Kidney (tissue), 14 donors: ENCODE data around the gene GFRA4. TPM values are rescaled to one million over a fixed set of nuclear protein-coding genes. Genes with fewer than 3 reads are reported as not detected.

Experiments
- DNase-seq, 5 donors: peaks; one replicate each; pipeline ENCODE4 v3.0.0-alpha.2; 2013 to 2020
- FAIRE-seq: peaks from 2 replicates; lab custom pipeline; 2012; peaks lifted over from hg19 to GRCh38; lab: Jason Lieb, UNC
- H3K27ac ChIP-seq, 2 donors: one replicate each; pipeline ENCODE4 v1.7.0; 2013; ENCODE audit warnings: low read depth in 2 of 2, low read length in 2 of 2, inconsistent platforms in 1 of 2
- H3K27me3 ChIP-seq: one replicate; pipeline ENCODE4 v1.7.1; 2013; ENCODE audit warnings: low read length, inconsistent platforms; ENCODE audit not compliant: control insufficient read depth, insufficient read depth
- H3K36me3 ChIP-seq, 3 donors: one replicate each; pipeline versions ENCODE4 v1.7.0 to v1.7.1; 2013; ENCODE audit warnings: low read length in 3 of 3, control low read depth in 1 of 3, inconsistent platforms in 1 of 3; ENCODE audit not compliant: insufficient read depth in 3 of 3, control insufficient read depth in 2 of 3
- H3K4me1 ChIP-seq, 3 donors: one replicate each; pipeline versions ENCODE4 v1.7.0 to v1.7.1; 2013; ENCODE audit warnings: low read length in 3 of 3, inconsistent platforms in 1 of 3, low read depth in 1 of 3; ENCODE audit not compliant: control insufficient read depth in 2 of 3, insufficient read depth in 2 of 3
- H3K4me3 ChIP-seq, 3 donors: one replicate each; pipeline versions ENCODE4 v1.7.0 to v1.8.1; 2013; ENCODE audit warnings: low read length in 3 of 3, control low read depth in 1 of 3, inconsistent platforms in 1 of 3
- H3K9ac ChIP-seq, 3 donors: one replicate each; pipeline versions ENCODE4 v1.7.0 to v1.7.1; 2013; ENCODE audit warnings: low read length in 3 of 3, control low read depth in 1 of 3, inconsistent platforms in 1 of 3
- H3K9me3 ChIP-seq, 3 donors: one replicate each; pipeline versions ENCODE4 v1.7.0 to v1.7.1; 2013; ENCODE audit warnings: low read length in 3 of 3, control low read depth in 1 of 3, inconsistent platforms in 1 of 3; ENCODE audit not compliant: control insufficient read depth in 2 of 3, insufficient read depth in 1 of 3
- CTCF ChIP-seq: IDR thresholded peaks from 3 replicates; pipeline ENCODE4 v1.5.1; 2012; ENCODE audit warnings: mild to moderate bottlenecking, moderate library complexity, borderline replicate concordance; ENCODE audit not compliant: insufficient read depth; ENCODE audit errors: extremely low read depth
- intact Hi-C: fragments of 100-400 bp; cut with DNase I; formaldehyde crosslinking; loops from one replicate; pipeline ENCODE4 v1.11.1; 2022
- polyA plus RNA-seq: library from polyadenylated mRNA; stranded (reverse); fragments of 350-450 nt; fragmentation: Illumina TruSeq; extraction: RNeasy Lipid Tissue Mini Kit (QIAGEN cat#74804); gene quantifications from one replicate; pipeline ENCODE4 v1.2.3, GENCODE V29; 2014; ENCODE audit warnings: low read depth, low replicate concordance; ENCODE audit not compliant: insufficient read depth
- total RNA-seq: library from RNA; stranded (reverse); fragmentation: NEBNext Ultra II Directional; extraction: Animal tissue kit (Norgen Biotek cat#: 25700); gene quantifications from one replicate; pipeline ENCODE4 v1.2.1, GENCODE V29; 2021
- donor health status: control.
- donor health status: control.
- donor health status: control.
- donor health status: control.
- donor health status: control.
- donor health status: DM: yes; HTN: yes; CAD: no.
- donor health status: Normal renal cell carcinoma (clear cell type).

GFRA4 gene
- total and polyA plus RNA-seq, 2 donors from 2014 or later, result 0.56 TPM; not detected in 1

- no peak overlapping the region for H3K4me3 ChIP-seq
- TF ChIP-seq CTCF, result no peak
- H3K4me1 ChIP-seq, result peaks cover 0 to 2% (median 0%) of the 10 kb centered on the region in 3 donors
- H3K36me3 ChIP-seq, result no peaks in the 10 kb centered on the region
- H3K27ac ChIP-seq, result no peak overlapping the region
- DNase-seq (peak in 1 of 5 donors; percentile 49), FAIRE-seq (no peak)
- peaks cover 2% of the 10 kb centered on the region for H3K27me3 ChIP-seq
- H3K9ac ChIP-seq, result no peak overlapping the region
- intact Hi-C loops, result no loop called here
- H3K9me3 ChIP-seq, result no peaks in the 10 kb centered on the region
These were observed 16.8 kb upstream of the GFRA4 start for GRCh38 chr20:3679749-3680700.

GRCh38 chr20:3678856-3679720, 15.9 kb upstream of the GFRA4 start:
- no peak for FAIRE-seq

GRCh38 chr20:3678198-3678597, 15.0 kb upstream of the GFRA4 start:
- intact Hi-C loops, result no loop called here
- Histone ChIP-seq H3K4me3 (no peak overlapping the region), H3K9me3 (no peaks in the 10 kb centered on the region), H3K36me3 (no peaks in the 10 kb centered on the region), H3K27me3 (peaks cover 2% of the 10 kb centered on the region), H3K4me1 (peaks cover 0 to 2% (median 0%) of the 10 kb centered on the region in 3 donors), H3K9ac (no peak overlapping the region), H3K27ac (no peak overlapping the region)
- TF ChIP-seq CTCF, result no peak
- DNase-seq (no peak), FAIRE-seq (no peak)

More at GRCh38 chr20:3678856-3679720, 15.9 kb upstream of the GFRA4 start:
- Histone ChIP-seq H3K27ac (no peak overlapping the region), H3K4me1 (peaks cover 0 to 2% (median 0%) of the 10 kb centered on the region in 3 donors), H3K27me3 (peaks cover 2% of the 10 kb centered on the region), H3K9ac (no peak overlapping the region), H3K9me3 (no peaks in the 10 kb centered on the region), H3K4me3 (no peak overlapping the region), H3K36me3 (no peaks in the 10 kb centered on the region)
- intact Hi-C loops, result no loop called here
- TF ChIP-seq CTCF, result no peak
- DNase-seq, result no peak
